Stimulated activated CD8-positive, alpha-beta memory T cell treated with anti-CD3 and anti-CD28 coated beads, Interleukin-12 subunit alpha, Interleukin-12 subunit beta, amount 100 ng/mL, for 1 hour (primary cell): ENCODE results near the gene RFPL2.
"Not testable (repeated sequence)": the region's sequence is repeated elsewhere in the genome, so short reads cannot be mapped to it uniquely, and the experiment has no call there.

Source experiments
- DNase-seq: peaks from one replicate; pipeline ENCODE4 v3.0.0-alpha.2; 2020; ENCODE audit warnings: low read depth

Gene RFPL2

GRCh38 chr22:32205974-32206773 is 1.3 kb upstream of the RFPL2 start:
- no peak for DNase-seq

GRCh38 chr22:32204040-32204855 is 625 bp downstream of the RFPL2 start:
- no peak for DNase-seq

- DNase-seq, result no peak
These were observed 1.5 kb downstream of the RFPL2 start for GRCh38 chr22:32203181-32204039.

- no peak for DNase-seq
These were observed 2.2 kb downstream of the RFPL2 start for GRCh38 chr22:32202539-32203180.

GRCh38 chr22:32202161-32202538 is 2.7 kb downstream of the RFPL2 start:
- DNase-seq, result no peak

- no peak for DNase-seq
These were observed 4.1 kb downstream of the RFPL2 start for GRCh38 chr22:32200752-32201151.

- no peak for DNase-seq
These were observed 4.9 kb downstream of the RFPL2 start for GRCh38 chr22:32199961-32200360.

- DNase-seq, result no peak
These were observed 5.5 kb downstream of the RFPL2 start for GRCh38 chr22:32199341-32199740.

GRCh38 chr22:32197553-32198226 is 7.2 kb downstream of the RFPL2 start:
- not testable (repeated sequence) for DNase-seq

- not testable (repeated sequence) for DNase-seq
These were observed 9.0 kb downstream of the RFPL2 start for GRCh38 chr22:32195900-32196299.

- not testable (repeated sequence) for DNase-seq
These were observed 11.5 kb downstream of the RFPL2 start for GRCh38 chr22:32193346-32193745.

GRCh38 chr22:32191021-32191420 is 13.9 kb downstream of the RFPL2 start:
- DNase-seq, result not testable (repeated sequence)

GRCh38 chr22:32185821-32186220 is 19.1 kb downstream of the RFPL2 start:
- no peak for DNase-seq

GRCh38 chr22:32183625-32184024 is 21.2 kb downstream of the RFPL2 start:
- no peak for DNase-seq

- no peak for DNase-seq
These were observed 23.8 kb downstream of the RFPL2 start for GRCh38 chr22:32181043-32181442.

GRCh38 chr22:32177221-32177765 is 27.6 kb downstream of the RFPL2 start:
- no peak for DNase-seq

- DNase-seq, result no peak
These were observed 28.9 kb downstream of the RFPL2 start for GRCh38 chr22:32175683-32176644.

- no peak for DNase-seq
These were observed 29.8 kb downstream of the RFPL2 start for GRCh38 chr22:32175115-32175514.

GRCh38 chr22:32165681-32166080 is 39.2 kb downstream of the RFPL2 start:
- DNase-seq, result no peak
